H9 (cell line): Measurements from ENCODE around the gene TUBB4B. TPM values are rescaled to one million over a fixed set of nuclear protein-coding genes. Genes with fewer than 3 reads are reported as not detected.

Experiments used
- DNase-seq: peaks from one replicate; pipeline ENCODE4 v3.0.0-alpha.2; 2017
- H2AFZ ChIP-seq: one replicate; pipeline ENCODE4 v1.6.1; 2013; ENCODE audit warnings: mild to moderate bottlenecking, low read length, control low read depth, moderate library complexity
- H2AK5ac ChIP-seq: 2 replicates; pipeline ENCODE4 v1.6.1; 2013; ENCODE audit warnings: low read length, control low read depth, mixed read lengths; ENCODE audit not compliant: insufficient read length
- H2BK120ac ChIP-seq: one replicate; pipeline ENCODE4 v1.6.1; 2013; ENCODE audit warnings: low read depth, mild to moderate bottlenecking, low read length, control low read depth, inconsistent platforms; ENCODE audit not compliant: poor library complexity, severe bottlenecking
- H2BK12ac ChIP-seq: 2 replicates; pipeline ENCODE4 v1.6.1; 2013; ENCODE audit warnings: low read length, control low read depth, mixed read lengths, low read depth; ENCODE audit not compliant: insufficient read length
- H2BK15ac ChIP-seq: 2 replicates; pipeline ENCODE4 v1.6.1; 2013; ENCODE audit warnings: low read depth, low read length, control low read depth
- H2BK20ac ChIP-seq: one replicate; pipeline ENCODE4 v1.6.1; 2013; ENCODE audit warnings: low read depth, mild to moderate bottlenecking, low read length, control low read depth, inconsistent platforms; ENCODE audit not compliant: poor library complexity, severe bottlenecking
- H2BK5ac ChIP-seq: 2 replicates; pipeline ENCODE4 v1.6.1; 2013; ENCODE audit warnings: low read length, control low read depth, mixed read lengths; ENCODE audit not compliant: insufficient read length
- H3K14ac ChIP-seq: 2 replicates; pipeline ENCODE4 v1.6.1; 2013; ENCODE audit warnings: low read length, control low read depth; ENCODE audit not compliant: insufficient read depth
- H3K18ac ChIP-seq: 2 replicates; pipeline ENCODE4 v1.6.1; 2013; ENCODE audit warnings: low read depth, mild to moderate bottlenecking, mixed read lengths, low read length, control low read depth; ENCODE audit not compliant: insufficient read length
- H3K23ac ChIP-seq: 2 replicates; pipeline ENCODE4 v1.6.1; 2013; ENCODE audit warnings: low read length, control low read depth, mixed read lengths, low read depth; ENCODE audit not compliant: insufficient read length
- H3K23me2 ChIP-seq: 2 replicates; pipeline ENCODE4 v1.6.1; 2013; ENCODE audit warnings: low read depth, mild to moderate bottlenecking, mixed read lengths, low read length, control low read depth; ENCODE audit not compliant: insufficient read length, poor library complexity, severe bottlenecking
- H3K27ac ChIP-seq: 2 replicates; pipeline ENCODE4 v1.5.1; 2013; ENCODE audit warnings: low read length, control low read depth, mixed read lengths, low read depth; ENCODE audit not compliant: insufficient read length
- H3K27me3 ChIP-seq: 2 replicates; pipeline ENCODE4 v1.6.1; 2013; ENCODE audit warnings: low read length, control low read depth, inconsistent platforms; ENCODE audit not compliant: insufficient read depth
- H3K4ac ChIP-seq: 2 replicates; pipeline ENCODE4 v1.6.1; 2013; ENCODE audit warnings: low read depth, mild to moderate bottlenecking, control low read depth, inconsistent platforms, low read length, moderate library complexity
- H3K4me1 ChIP-seq: 2 replicates; pipeline ENCODE4 v1.6.1; 2013; ENCODE audit warnings: low read length, control low read depth, inconsistent platforms; ENCODE audit not compliant: insufficient read depth
- H3K4me2 ChIP-seq: 2 replicates; pipeline ENCODE4 v1.6.1; 2013; ENCODE audit warnings: low read length, control low read depth, mixed read lengths; ENCODE audit not compliant: insufficient read length, insufficient read depth
- H3K56ac ChIP-seq: 2 replicates; pipeline ENCODE4 v1.6.1; 2013; ENCODE audit warnings: low read depth, mild to moderate bottlenecking, mixed read lengths, low read length, control low read depth; ENCODE audit not compliant: insufficient read length
- H3K79me1 ChIP-seq: 2 replicates; pipeline ENCODE4 v1.6.1; 2013; ENCODE audit warnings: low read depth, mild to moderate bottlenecking, moderate library complexity, low read length, control low read depth, inconsistent platforms; ENCODE audit not compliant: insufficient read depth, poor library complexity, severe bottlenecking
- H3K79me2 ChIP-seq: 2 replicates; pipeline ENCODE4 v1.6.1; 2013; ENCODE audit warnings: low read length, control low read depth, inconsistent platforms; ENCODE audit not compliant: insufficient read depth
- H3K9ac ChIP-seq: 2 replicates; pipeline ENCODE4 v1.6.1; 2013; ENCODE audit warnings: low read length, control low read depth, mixed read lengths; ENCODE audit not compliant: insufficient read length; ENCODE audit errors: extremely low read depth
- H3K9me3 ChIP-seq: one replicate; pipeline ENCODE4 v1.6.1; 2013; ENCODE audit warnings: low read depth, low read length, inconsistent platforms; ENCODE audit not compliant: control insufficient read depth
- H3T11ph ChIP-seq: one replicate; pipeline ENCODE4 v1.6.1; 2013; ENCODE audit warnings: mild to moderate bottlenecking, low read length, control low read depth, inconsistent platforms
- H4K20me1 ChIP-seq: one replicate; pipeline ENCODE4 v1.6.1; 2013; ENCODE audit not compliant: control insufficient read depth, insufficient read length, insufficient read depth
- H4K5ac ChIP-seq: 2 replicates; pipeline ENCODE4 v1.6.1; 2013; ENCODE audit warnings: low read depth, mild to moderate bottlenecking, mixed read lengths, low read length, control low read depth; ENCODE audit not compliant: insufficient read length
- H4K8ac ChIP-seq: replicated peaks from 2 replicates; pipeline ENCODE4 v1.6.1; 2013; ENCODE audit warnings: low read length, control low read depth, mixed read lengths, low read depth; ENCODE audit not compliant: insufficient read length
- H4K91ac ChIP-seq: 2 replicates; pipeline ENCODE4 v1.6.1; 2013; ENCODE audit warnings: low read depth, mild to moderate bottlenecking, moderate library complexity, mixed read lengths, low read length, control low read depth; ENCODE audit not compliant: insufficient read length
- H3K27ac Mint-ChIP-seq, 3 experiments: 2 replicates in 2 of 3; 3 replicates in 1 of 3; pipeline ENCODE4 v1.8.0; 2020 to 2021; ENCODE audit warnings: mixed read lengths in 3 of 3, mild to moderate bottlenecking in 1 of 3, moderate library complexity in 1 of 3
- H3K27me3 Mint-ChIP-seq: 2 replicates; pipeline ENCODE4 v1.8.0; 2021; ENCODE audit warnings: low read depth, mild to moderate bottlenecking, moderate library complexity, mixed read lengths
- H3K36me3 Mint-ChIP-seq, 3 experiments: 2 replicates in 2 of 3; 3 replicates in 1 of 3; pipeline ENCODE4 v1.8.0; 2020 to 2021; ENCODE audit warnings: low read depth in 3 of 3, mixed read lengths in 3 of 3; ENCODE audit not compliant: insufficient read depth in 1 of 3
- H3K4me1 Mint-ChIP-seq, 2 experiments: 2 replicates each; pipeline ENCODE4 v1.8.0; 2020; ENCODE audit warnings: mixed read lengths in 2 of 2
- H3K4me3 Mint-ChIP-seq, 2 experiments: 2 replicates in 1 of 2; 3 replicates in 1 of 2; pipeline ENCODE4 v1.8.0; 2020 to 2021; ENCODE audit warnings: mild to moderate bottlenecking in 2 of 2, mixed read lengths in 2 of 2, moderate library complexity in 1 of 2
- H3K9me3 Mint-ChIP-seq, 2 experiments: 2 replicates in 1 of 2; 3 replicates in 1 of 2; pipeline ENCODE4 v1.8.0; 2020; ENCODE audit warnings: mild to moderate bottlenecking in 2 of 2, mixed read lengths in 2 of 2, moderate library complexity in 1 of 2
- CTCF ChIP-seq: fragments of 200-600 bp; sonication (generic); conservative IDR thresholded peaks from 3 replicates; pipeline ENCODE4 v1.8.0; 2021; ENCODE audit warnings: antibody characterized with exemption, mild to moderate bottlenecking
- WGBS: extraction: QIAGEN DNeasy Blood & Tissue Kit; methylation state at CpG from one replicate; pipeline ENCODE4 v1.1.7; 2013; ENCODE audit warnings: missing lambda C conversion rate, low lambda C conversion rate, mixed read lengths; ENCODE audit not compliant: insufficient read length; ENCODE audit errors: extremely low coverage; 5-methylcytosine and 5-hydroxymethylcytosine counted together
- total RNA-seq: library from RNA; stranded (reverse); gene quantifications from 2 replicates; pipeline ENCODE4 v1.2.1, GENCODE V29; 2021

Gene TUBB4B
- total RNA-seq, 1 experiment from 2014 or later, result 378 TPM

DNA sequence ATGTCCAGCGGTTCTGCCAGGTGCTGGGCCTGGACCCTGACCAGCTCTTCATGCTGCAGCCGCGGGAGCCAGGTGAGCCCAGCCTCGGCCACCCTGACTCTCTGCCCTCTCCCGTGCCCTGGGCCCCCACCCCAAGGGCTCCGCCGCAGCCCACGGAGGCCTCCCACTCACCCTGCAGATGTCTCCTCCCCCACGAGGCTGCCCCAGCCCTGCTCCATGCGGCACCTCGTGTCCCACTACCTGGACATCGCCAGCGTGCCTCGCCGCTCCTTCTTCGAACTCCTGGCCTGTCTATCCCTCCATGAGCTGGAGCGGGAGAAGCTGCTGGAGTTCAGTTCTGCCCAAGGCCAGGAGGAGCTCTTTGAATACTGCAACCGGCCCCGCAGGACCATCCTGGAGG is 26.5 kb upstream of the TUBB4B start:
- Histone ChIP-seq H3K4me2 (no peak overlapping the region), H2BK12ac (no peak overlapping the region), H4K91ac (no peak overlapping the region), H3K27ac (no peak overlapping the region), H3K9ac (no peak overlapping the region), H3T11ph (no peak overlapping the region), H3K14ac (no peak overlapping the region), H3K56ac (no peak overlapping the region), H2BK15ac (no peak overlapping the region), H4K20me1 (no peaks in the 10 kb centered on the region), H4K8ac (no peak overlapping the region), H3K4ac (no peak overlapping the region), H3K9me3 (no peaks in the 10 kb centered on the region), H2BK120ac (no peak overlapping the region), H3K4me1 (no peaks in the 10 kb centered on the region; the same call in 1 of the 2 replicates), H3K18ac (no peak overlapping the region), H2BK20ac (no peak overlapping the region), H3K27me3 (no peaks in the 10 kb centered on the region), H3K23me2 (no peaks in the 10 kb centered on the region), H4K5ac (no peak overlapping the region), H2AFZ (no peak overlapping the region), H2AK5ac (no peak overlapping the region), H3K79me1 (no peaks in the 10 kb centered on the region), H3K23ac (no peak overlapping the region), H3K79me2 (no peaks in the 10 kb centered on the region), H2BK5ac (no peak overlapping the region)
- no CpG with 5 or more reads among the region's 19 CpGs for WGBS
- no peak overlapping the region for H3K4me3 Mint-ChIP-seq
- H3K9me3 Mint-ChIP-seq, result no peaks in the 10 kb centered on the region
- DNase-seq, result no peak
- H3K4me1 Mint-ChIP-seq, result peaks cover 4 to 5% of the 10 kb centered on the region in 2 experiments
- H3K27ac Mint-ChIP-seq, result no peak overlapping the region
- no peaks in the 10 kb centered on the region for H3K27me3 Mint-ChIP-seq
- peaks cover 5 to 29% (median 17%) of the 10 kb centered on the region in 3 experiments; a peak in 5 of 7 replicates for H3K36me3 Mint-ChIP-seq
- TF ChIP-seq CTCF, result no peak
